ENCODE measurements around the gene CCT3. TPM values are rescaled to one million over a fixed set of nuclear protein-coding genes. Genes with fewer than 3 reads are reported as not detected.
A peak's percentile ranks its signal among the peaks of the same experiment; 100 is the strongest.
"Not testable (repeated sequence)": the region's sequence is repeated elsewhere in the genome, so short reads cannot be mapped to it uniquely, and the experiment has no call there.

The CCT3 gene
- total RNA-seq, 1 donor from 2014 or later: 358 TPM

DNA sequence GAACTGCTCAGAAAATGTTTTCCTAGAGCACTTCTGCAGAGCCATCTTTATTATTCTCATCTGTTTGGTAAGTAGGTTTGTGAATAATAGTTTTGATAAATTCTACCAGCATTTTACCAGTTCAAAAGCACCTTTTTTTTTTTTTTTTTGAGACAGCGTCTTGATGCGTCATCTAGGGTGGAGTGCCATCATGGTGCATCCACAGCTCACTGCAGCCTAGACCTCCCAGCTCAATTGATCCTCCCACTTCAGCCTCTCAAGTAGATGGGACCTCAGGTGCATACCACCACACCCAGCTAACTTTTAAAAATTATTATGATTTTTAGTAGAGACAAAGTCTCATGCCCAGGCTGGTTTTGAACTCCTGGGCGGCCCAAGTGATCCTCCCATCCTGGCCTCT is 21.2 kb upstream of the CCT3 start:
- H3K4me3 ChIP-seq (ENCODE audit: low read depth, low read length): no peak overlapping the region
- DNase-seq (ENCODE audit: low read depth): no peak

DNA sequence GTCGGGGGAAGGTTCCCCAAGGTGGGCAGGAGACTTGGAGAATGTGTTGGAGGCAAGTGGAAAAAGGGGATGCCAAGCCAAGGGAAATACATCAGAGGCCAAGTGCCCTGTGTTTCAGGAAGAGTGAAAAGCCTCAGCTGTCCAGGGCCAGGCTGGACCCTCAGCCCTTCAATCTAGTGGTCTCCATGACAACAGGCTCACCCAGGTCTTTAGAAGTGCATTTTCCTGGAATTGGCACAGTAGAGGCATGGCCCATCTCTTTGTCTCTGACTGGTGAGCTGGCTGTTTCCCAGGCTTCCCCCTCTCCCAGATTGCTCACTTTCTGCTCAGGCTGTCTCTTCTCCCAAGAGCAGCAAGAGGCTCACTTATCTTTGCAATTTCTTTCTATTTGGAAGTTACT is 20.5 kb upstream of the CCT3 start:
- H3K4me3 ChIP-seq (ENCODE audit: low read depth, low read length): no peak overlapping the region
- DNase-seq (ENCODE audit: low read depth): no peak
- no peak for TF ChIP-seq CTCF (conservative IDR thresholded peaks at IDR 0.05; ENCODE audit: low read depth, low read length)

More for the DNA sequence above, 21.2 kb upstream of the CCT3 start:
- no peak for TF ChIP-seq CTCF (conservative IDR thresholded peaks at IDR 0.05; ENCODE audit: low read depth, low read length)

DNA sequence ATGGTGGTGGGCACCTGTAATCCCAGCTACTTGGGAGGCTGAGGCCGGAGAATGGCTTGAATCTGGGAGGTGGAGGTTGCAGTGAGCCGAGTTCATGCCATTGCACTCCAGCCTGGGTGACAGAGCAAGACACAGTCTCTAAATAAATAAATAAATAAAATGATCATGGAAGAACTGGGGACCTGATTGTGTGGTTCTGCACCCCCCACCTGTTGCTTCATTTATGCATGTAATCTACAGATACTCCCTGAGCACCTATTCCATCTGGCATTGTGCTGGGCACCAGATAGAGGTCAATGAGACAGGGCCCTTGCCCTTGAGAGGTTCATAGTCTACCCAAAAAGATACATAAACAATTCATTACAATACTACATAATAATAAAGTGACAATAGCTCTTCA is 19.9 kb upstream of the CCT3 start:
- no peak overlapping the region for H3K4me3 ChIP-seq (ENCODE audit: low read depth, low read length)
- no peak for TF ChIP-seq CTCF (conservative IDR thresholded peaks at IDR 0.05; ENCODE audit: low read depth, low read length)

GRCh38 chr1:156356875-156357534 is 18.9 kb upstream of the CCT3 start:
- no peak for DNase-seq (ENCODE audit: low read depth)
- no peak overlapping the region for H3K4me3 ChIP-seq (ENCODE audit: low read depth, low read length)
- peak; percentile 85 for TF ChIP-seq CTCF (conservative IDR thresholded peaks at IDR 0.05; ENCODE audit: low read depth, low read length)

More for the DNA sequence above, 19.9 kb upstream of the CCT3 start:
- DNase-seq (ENCODE audit: low read depth): no peak

- no peak overlapping the region for H3K4me3 ChIP-seq (ENCODE audit: low read depth, low read length)
- no peak for DNase-seq (ENCODE audit: low read depth)
- TF ChIP-seq CTCF (conservative IDR thresholded peaks at IDR 0.05; ENCODE audit: low read depth, low read length): no peak
Observed at GRCh38 chr1:156356262-156356874, 18.3 kb upstream of the CCT3 start.

GRCh38 chr1:156352481-156352880 is 14.4 kb upstream of the CCT3 start:
- H3K4me3 ChIP-seq (ENCODE audit: low read depth, low read length); DNase-seq (ENCODE audit: low read depth): not testable (repeated sequence)

GRCh38 chr1:156347331-156347730 is 9.2 kb upstream of the CCT3 start:
- no peak for TF ChIP-seq CTCF (conservative IDR thresholded peaks at IDR 0.05; ENCODE audit: low read depth, low read length)
- DNase-seq (ENCODE audit: low read depth): no peak
- H3K4me3 ChIP-seq (ENCODE audit: low read depth, low read length): no peak overlapping the region
